Esophagus muscularis mucosa (tissue), 4 donors: ENCODE data around the gene ACSM5. TPM values are rescaled to one million over a fixed set of nuclear protein-coding genes. Genes with fewer than 3 reads are reported as not detected.
A peak's percentile ranks its signal among the peaks of the same experiment; 100 is the strongest.
"Not testable (repeated sequence)": the region's sequence is repeated elsewhere in the genome, so short reads cannot be mapped to it uniquely, and the experiment has no call there.

ENCODE experiments used
- DNase-seq: peaks from one replicate; pipeline ENCODE4 v3.0.0-alpha.2; 2017; ENCODE audit errors: extremely low spot score
- H3K27ac ChIP-seq, 4 donors: fragments of 200-600 bp; sonication (generic); replicated peaks in 1 of 4; 1 replicate in 3 of 4; 2 replicates in 1 of 4; pipeline ENCODE4 v1.5.1; 2016 to 2019; ENCODE audit warnings: mild to moderate bottlenecking in 1 of 4
- H3K27me3 ChIP-seq, 4 donors: fragments of 200-600 bp; sonication (generic); one replicate each; pipeline versions ENCODE4 v1.5.1 to v1.6.0; 2016 to 2019
- H3K36me3 ChIP-seq, 4 donors: fragments of 200-600 bp; sonication (generic); one replicate each; pipeline ENCODE4 v1.5.1; 2016 to 2019
- H3K4me1 ChIP-seq, 4 donors: fragments of 200-600 bp; sonication (generic); one replicate each; pipeline ENCODE4 v1.5.1; 2016 to 2019
- H3K4me3 ChIP-seq, 4 donors: fragments of 200-600 bp; sonication (generic); 1 replicate in 2 of 4; 2 replicates in 2 of 4; pipeline ENCODE4 v1.5.1; 2016 to 2019; ENCODE audit warnings: mild to moderate bottlenecking in 4 of 4, moderate library complexity in 1 of 4
- H3K9me3 ChIP-seq, 4 donors: fragments of 200-600 bp; sonication (generic); 1 replicate in 3 of 4; 2 replicates in 1 of 4; pipeline ENCODE4 v1.5.1; 2016 to 2019
- CTCF ChIP-seq, 3 experiments: fragments of 200-600 bp in 2 of 3; fragments of 450-650 bp in 1 of 3; sonication (generic) in 2 of 3; IDR thresholded peaks; one replicate each; pipeline ENCODE4 v1.5.1; 2017 to 2019; ENCODE audit warnings: antibody characterized with exemption in 3 of 3, mild to moderate bottlenecking in 2 of 3, moderate library complexity in 1 of 3
- EP300 ChIP-seq: sonication (generic); formaldehyde crosslinking; IDR thresholded peaks from one replicate; pipeline ENCODE4 v1.6.1; 2017; ENCODE audit warnings: antibody characterized with exemption
- POLR2A ChIP-seq: fragments of 450-650 bp; IDR thresholded peaks from one replicate; pipeline ENCODE4 v1.6.1; 2017; ENCODE audit warnings: antibody characterized with exemption, moderate library complexity, mild to moderate bottlenecking, low read depth
- POLR2AphosphoS5 ChIP-seq, 2 donors: sonication (generic); formaldehyde crosslinking; IDR thresholded peaks; one replicate each; pipeline ENCODE4 v1.6.1; 2017; ENCODE audit warnings: antibody characterized with exemption in 2 of 2
- WGBS: methylation state at CpG from one replicate; pipeline ENCODE4 v1.1.5; 2018; 5-methylcytosine and 5-hydroxymethylcytosine counted together
- intact Hi-C: fragments of 100-400 bp; cut with DNase I; formaldehyde crosslinking; loops from one replicate; pipeline ENCODE4 v1.15.1; 2023
- total RNA-seq, 4 donors: library from RNA; depleted of rRNA; stranded (reverse); fragments of >200 nt; gene quantifications; one replicate each; pipeline versions ENCODE4 v1.1.0 to v1.2.1, GENCODE V29; 2016

Gene ACSM5
- total RNA-seq, 4 donors from 2014 or later: 1.6 to 6.1 (median 3.7) TPM

- DNase-seq, H3K4me3 ChIP-seq, H3K9me3 ChIP-seq, H3K27me3 ChIP-seq, H3K27ac ChIP-seq, intact Hi-C loops, H3K4me1 ChIP-seq, H3K36me3 ChIP-seq: not testable (repeated sequence)
- 84% methylated on average over 5 of the region's 5 CpGs for WGBS
Observed at GRCh38 chr16:20423772-20424128, 14.4 kb downstream of the ACSM5 start.

- no peak overlapping the region for H3K4me3 ChIP-seq
- H3K9me3 ChIP-seq: no peaks in the 10 kb centered on the region
- H3K4me1 ChIP-seq: no peaks in the 10 kb centered on the region
- no peak for DNase-seq
- no peaks in the 10 kb centered on the region for H3K27me3 ChIP-seq
- no peaks in the 10 kb centered on the region for H3K36me3 ChIP-seq
- TF ChIP-seq POLR2AphosphoS5 (IDR thresholded peaks at IDR 0.05) (no peak), CTCF (IDR thresholded peaks at IDR 0.05) (no peak), POLR2A (no peak)
- 76% methylated on average over 2 of the region's 2 CpGs for WGBS
- H3K27ac ChIP-seq: no peak overlapping the region
- intact Hi-C loops: no loop called here
Observed at GRCh38 chr16:20424129-20424866, 15.0 kb downstream of the ACSM5 start.

- H3K4me1 ChIP-seq, DNase-seq, H3K27me3 ChIP-seq, H3K27ac ChIP-seq, H3K9me3 ChIP-seq, intact Hi-C loops, H3K36me3 ChIP-seq, H3K4me3 ChIP-seq: not testable (repeated sequence)
- 32% methylated on average over 2 of the region's 2 CpGs for WGBS
Observed at GRCh38 chr16:20427401-20427797, 18.1 kb downstream of the ACSM5 start.

- H3K27ac ChIP-seq, DNase-seq, H3K4me3 ChIP-seq, intact Hi-C loops, H3K9me3 ChIP-seq, H3K36me3 ChIP-seq, H3K4me1 ChIP-seq, H3K27me3 ChIP-seq: not testable (repeated sequence)
- WGBS: 76% methylated on average over 7 of the region's 7 CpGs
Observed at GRCh38 chr16:20429499-20429898, 20.2 kb downstream of the ACSM5 start.

- WGBS: 84% methylated on average over 1 of the region's 1 CpG
- H3K36me3 ChIP-seq, H3K4me3 ChIP-seq, DNase-seq, H3K4me1 ChIP-seq, intact Hi-C loops, H3K9me3 ChIP-seq, H3K27me3 ChIP-seq, H3K27ac ChIP-seq: not testable (repeated sequence)
Observed at GRCh38 chr16:20430480-20430879, 21.1 kb downstream of the ACSM5 start.

- WGBS: 78% methylated on average over 11 of the region's 11 CpGs
- intact Hi-C loops: no loop called here
Observed at GRCh38 chr16:20430948-20431347, 21.6 kb downstream of the ACSM5 start.

GRCh38 chr16:20438950-20439349 is 29.6 kb downstream of the ACSM5 start:
- H3K9me3 ChIP-seq, H3K27me3 ChIP-seq, H3K4me3 ChIP-seq, DNase-seq, intact Hi-C loops, H3K36me3 ChIP-seq: not testable (repeated sequence)
- peak overlapping the region in 3 of 4 donors; percentile 68 to 77 (median 73) for H3K27ac ChIP-seq
- H3K4me1 ChIP-seq: peaks cover 0 to 33% (median 13%) of the 10 kb centered on the region in 4 donors
- 0% methylated on average over 1 of the region's 2 CpGs for WGBS

More at GRCh38 chr16:20430948-20431347, 21.6 kb downstream of the ACSM5 start:
- Histone ChIP-seq H3K27ac (no peak overlapping the region), H3K4me1 (no peaks in the 10 kb centered on the region), H3K9me3 (no peaks in the 10 kb centered on the region), H3K27me3 (no peaks in the 10 kb centered on the region), H3K4me3 (no peak overlapping the region), H3K36me3 (no peaks in the 10 kb centered on the region)
- TF ChIP-seq POLR2AphosphoS5 (IDR thresholded peaks at IDR 0.05): no peak
- no peak for TF ChIP-seq EP300
- TF ChIP-seq CTCF (IDR thresholded peaks at IDR 0.05): no peak
- TF ChIP-seq POLR2A: no peak
- no peak for DNase-seq
